Measurements from ENCODE around the gene ZNF124.

- no peak for TF ChIP-seq ZNF274 (IDR thresholded peaks at IDR 0.05; ENCODE audit: low read depth, low read length)
- no peak for TF ChIP-seq YY1 (IDR thresholded peaks at IDR 0.05; ENCODE audit: insufficient read depth, insufficient read length)
- TF ChIP-seq SUZ12 (IDR thresholded peaks at IDR 0.05; ENCODE audit: extremely low read depth, insufficient read depth, insufficient read length) = no peak
These were observed 52.0 kb downstream of the ZNF124 start for GRCh38 chr1:247119600-247120407.

All from NT2/D1 (cell line).